ENCODE data around the gene SFRP5. TPM values are rescaled to one million over a fixed set of nuclear protein-coding genes. Genes with fewer than 3 reads are reported as not detected.

The SFRP5 gene
- total RNA-seq, 1 experiment from 2014 or later = not detected

DNA sequence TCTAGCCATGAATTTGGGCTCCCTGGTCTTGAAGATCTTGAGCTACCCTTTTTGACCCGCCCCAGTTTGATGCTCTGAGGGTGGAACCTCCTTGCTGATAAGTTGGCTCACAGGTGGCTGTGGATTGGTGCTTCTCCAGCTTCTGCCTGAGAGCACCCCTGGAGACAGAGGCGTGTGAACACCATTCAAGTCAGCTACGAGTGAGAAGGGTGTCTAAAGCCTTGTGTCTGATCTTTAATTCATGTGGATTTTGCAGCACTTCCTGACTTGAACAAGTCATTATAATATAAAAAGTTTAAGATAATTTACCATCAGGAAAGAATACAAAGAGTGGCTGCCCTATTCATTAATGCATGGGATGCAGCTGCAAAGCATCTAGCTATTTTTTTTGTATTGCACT is 40.2 kb upstream of the SFRP5 start:
- DNase-seq (ENCODE audit: low read depth, low spot score) = no peak
- ATAC-seq = no peak
- no peak overlapping the region for H2AFZ ChIP-seq (ENCODE audit: low read depth, low read length, poor library complexity, severe bottlenecking)
- no peaks in the 10 kb centered on the region for H3K36me3 ChIP-seq (ENCODE audit: control insufficient read depth in 1 of 2, insufficient read depth in 2 of 2, low read length in 2 of 2)
- no peaks in the 10 kb centered on the region for H3K9me3 ChIP-seq (ENCODE audit: control insufficient read depth in 1 of 2, insufficient read depth in 1 of 2, low read depth in 1 of 2, low read length in 2 of 2)
- H3K27ac ChIP-seq (ENCODE audit: low read depth, low read length) = no peak overlapping the region
- ChIA-PET POLR2A (no interaction called here), RAD21 (ENCODE audit: low non-redundant PET in 1 of 2, low total read pairs in 2 of 2, uncharacterized antibody in 2 of 2, unreplicated experiment in 2 of 2) (no interaction called here), CTCF (no interaction called here)
- no peaks in the 10 kb centered on the region for H3K79me2 ChIP-seq (ENCODE audit: insufficient read depth, low read length)
- no peaks in the 10 kb centered on the region for H3K9me2 ChIP-seq (ENCODE audit: insufficient read depth)
- H3K4me2 ChIP-seq (ENCODE audit: low read length) = no peak overlapping the region
- H4K20me1 ChIP-seq (ENCODE audit: insufficient read depth) = no peaks in the 10 kb centered on the region
- intact Hi-C loops (cut with micrococcal nuclease) = no loop called here
- H3K9ac ChIP-seq (ENCODE audit: low read length) = no peak overlapping the region
- no peaks in the 10 kb centered on the region for H3K27me3 ChIP-seq (ENCODE audit: insufficient read depth, low read length)
- no peak overlapping the region for H3K4me3 ChIP-seq (replicated peaks in 1 of 2; ENCODE audit: low read depth in 1 of 2, low read length in 2 of 2)
- no TSS peak for BruUV-seq (replicated peaks)
- peaks cover 5 to 22% of the 10 kb centered on the region in 2 experiments; a peak in 3 of 4 replicates for H3K4me1 ChIP-seq (ENCODE audit: control insufficient read depth in 1 of 2, insufficient read depth in 2 of 2, low read length in 2 of 2)
- TF ChIP-seq SRF (IDR thresholded peaks at IDR 0.05; ENCODE audit: low read depth) (no peak), YY1 (IDR thresholded peaks at IDR 0.05; ENCODE audit: extremely low read depth, insufficient replicate concordance, low read depth, low read length) (no peak), JUND (IDR thresholded peaks at IDR 0.05) (no peak)

DNA sequence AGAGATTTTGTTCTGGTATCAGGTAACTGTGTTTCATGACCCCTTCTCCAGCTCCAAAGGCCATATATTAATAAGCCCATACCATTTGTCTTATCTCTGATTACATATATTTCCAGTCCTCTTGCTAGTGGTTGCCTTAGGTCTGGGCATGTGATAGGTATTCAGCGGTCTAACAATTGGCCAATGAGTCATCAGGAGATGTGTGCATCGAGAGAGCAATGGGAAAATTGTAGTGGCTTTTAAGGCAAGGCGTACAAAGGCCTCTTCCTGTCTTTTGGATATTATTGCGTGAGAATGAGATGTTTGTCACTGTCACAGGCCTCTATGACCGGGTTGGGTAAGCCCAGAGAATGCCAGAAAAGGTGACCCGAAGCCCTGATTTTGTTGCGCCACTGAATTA is 38.6 kb upstream of the SFRP5 start:
- Histone ChIP-seq H4K20me1 (ENCODE audit: insufficient read depth) (no peaks in the 10 kb centered on the region), H3K4me3 (replicated peaks in 1 of 2; ENCODE audit: low read depth in 1 of 2, low read length in 2 of 2) (no peak overlapping the region), H3K27me3 (ENCODE audit: insufficient read depth, low read length) (no peaks in the 10 kb centered on the region), H3K4me1 (ENCODE audit: control insufficient read depth in 1 of 2, insufficient read depth in 2 of 2, low read length in 2 of 2) (peaks cover 5 to 22% of the 10 kb centered on the region in 2 experiments; a peak in 3 of 4 replicates), H3K36me3 (ENCODE audit: control insufficient read depth in 1 of 2, insufficient read depth in 2 of 2, low read length in 2 of 2) (no peaks in the 10 kb centered on the region), H3K27ac (ENCODE audit: low read depth, low read length) (no peak overlapping the region), H3K9me2 (ENCODE audit: insufficient read depth) (no peaks in the 10 kb centered on the region), H3K79me2 (ENCODE audit: insufficient read depth, low read length) (no peaks in the 10 kb centered on the region), H3K9me3 (ENCODE audit: control insufficient read depth in 1 of 2, insufficient read depth in 1 of 2, low read depth in 1 of 2, low read length in 2 of 2) (no peaks in the 10 kb centered on the region), H3K9ac (ENCODE audit: low read length) (no peak overlapping the region), H3K4me2 (ENCODE audit: low read length) (0 out of 2 replicates have a peak overlapping the region, but pooled peaks have one; percentile 17), H2AFZ (ENCODE audit: low read depth, low read length, poor library complexity, severe bottlenecking) (no peak overlapping the region)
- CTCF ChIA-PET = interaction anchor here (1.1 kb wide), 1 partner anchor 19 kb away, joined by 6 read pairs; no protein-coding TSS in a partner anchor
- POLR2A ChIA-PET = no interaction called here
- peak; percentile 10 for DNase-seq (ENCODE audit: low read depth, low spot score)
- TF ChIP-seq JUND (IDR thresholded peaks at IDR 0.05) = 0 out of 2 replicates have a peak, but pooled peaks have one; percentile 22
- TF ChIP-seq POLR2AphosphoS5 (IDR thresholded peaks at IDR 0.05; ENCODE audit: low read depth, low read length) = no peak
- TF ChIP-seq EZH2phosphoT487 (IDR thresholded peaks at IDR 0.05; ENCODE audit: borderline replicate concordance) = no peak
- TF ChIP-seq, protein P1, sequence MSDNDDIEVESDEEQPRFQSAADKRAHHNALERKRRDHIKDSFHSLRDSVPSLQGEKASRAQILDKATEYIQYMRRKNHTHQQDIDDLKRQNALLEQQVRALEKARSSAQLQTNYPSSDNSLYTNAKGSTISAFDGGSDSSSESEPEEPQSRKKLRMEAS (IDR thresholded peaks at IDR 0.05) = no peak
- no peak for TF ChIP-seq YY1 (IDR thresholded peaks at IDR 0.05; ENCODE audit: extremely low read depth, insufficient replicate concordance, low read depth, low read length)
- TF ChIP-seq RAD21 (IDR thresholded peaks at IDR 0.05; ENCODE audit: low read depth) = no peak
- no peak for TF ChIP-seq ZNF274 (IDR thresholded peaks at IDR 0.05; ENCODE audit: low read depth, low read length)
- no peak for TF ChIP-seq POLR2A (IDR thresholded peaks at IDR 0.05; ENCODE audit: borderline replicate concordance, extremely low read depth, insufficient read depth, insufficient read length)
- no peak for TF ChIP-seq EZH2 (IDR thresholded peaks at IDR 0.05)
- TF ChIP-seq, protein P2, sequence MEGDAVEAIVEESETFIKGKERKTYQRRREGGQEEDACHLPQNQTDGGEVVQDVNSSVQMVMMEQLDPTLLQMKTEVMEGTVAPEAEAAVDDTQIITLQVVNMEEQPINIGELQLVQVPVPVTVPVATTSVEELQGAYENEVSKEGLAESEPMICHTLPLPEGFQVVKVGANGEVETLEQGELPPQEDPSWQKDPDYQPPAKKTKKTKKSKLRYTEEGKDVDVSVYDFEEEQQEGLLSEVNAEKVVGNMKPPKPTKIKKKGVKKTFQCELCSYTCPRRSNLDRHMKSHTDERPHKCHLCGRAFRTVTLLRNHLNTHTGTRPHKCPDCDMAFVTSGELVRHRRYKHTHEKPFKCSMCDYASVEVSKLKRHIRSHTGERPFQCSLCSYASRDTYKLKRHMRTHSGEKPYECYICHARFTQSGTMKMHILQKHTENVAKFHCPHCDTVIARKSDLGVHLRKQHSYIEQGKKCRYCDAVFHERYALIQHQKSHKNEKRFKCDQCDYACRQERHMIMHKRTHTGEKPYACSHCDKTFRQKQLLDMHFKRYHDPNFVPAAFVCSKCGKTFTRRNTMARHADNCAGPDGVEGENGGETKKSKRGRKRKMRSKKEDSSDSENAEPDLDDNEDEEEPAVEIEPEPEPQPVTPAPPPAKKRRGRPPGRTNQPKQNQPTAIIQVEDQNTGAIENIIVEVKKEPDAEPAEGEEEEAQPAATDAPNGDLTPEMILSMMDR (IDR thresholded peaks at IDR 0.05 in 2 of 3, conservative IDR thresholded peaks at IDR 0.05 in 1 of 3; ENCODE audit: borderline replicate concordance in 1 of 3, insufficient read depth in 1 of 3, low read depth in 2 of 3, low read length in 2 of 3) = no peak
- peak; percentile 26; the same call in 1 of the 2 replicates for TF ChIP-seq FOSL1 (IDR thresholded peaks at IDR 0.05; ENCODE audit: low read depth)
- no peak for TF ChIP-seq SIN3A (IDR thresholded peaks at IDR 0.05; ENCODE audit: low read depth)
- TF ChIP-seq, protein P3, sequence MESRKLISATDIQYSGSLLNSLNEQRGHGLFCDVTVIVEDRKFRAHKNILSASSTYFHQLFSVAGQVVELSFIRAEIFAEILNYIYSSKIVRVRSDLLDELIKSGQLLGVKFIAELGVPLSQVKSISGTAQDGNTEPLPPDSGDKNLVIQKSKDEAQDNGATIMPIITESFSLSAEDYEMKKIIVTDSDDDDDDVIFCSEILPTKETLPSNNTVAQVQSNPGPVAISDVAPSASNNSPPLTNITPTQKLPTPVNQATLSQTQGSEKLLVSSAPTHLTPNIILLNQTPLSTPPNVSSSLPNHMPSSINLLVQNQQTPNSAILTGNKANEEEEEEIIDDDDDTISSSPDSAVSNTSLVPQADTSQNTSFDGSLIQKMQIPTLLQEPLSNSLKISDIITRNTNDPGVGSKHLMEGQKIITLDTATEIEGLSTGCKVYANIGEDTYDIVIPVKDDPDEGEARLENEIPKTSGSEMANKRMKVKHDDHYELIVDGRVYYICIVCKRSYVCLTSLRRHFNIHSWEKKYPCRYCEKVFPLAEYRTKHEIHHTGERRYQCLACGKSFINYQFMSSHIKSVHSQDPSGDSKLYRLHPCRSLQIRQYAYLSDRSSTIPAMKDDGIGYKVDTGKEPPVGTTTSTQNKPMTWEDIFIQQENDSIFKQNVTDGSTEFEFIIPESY (IDR thresholded peaks at IDR 0.05; ENCODE audit: extremely low read depth, insufficient replicate concordance, low read length) = no peak
- RAD21 ChIA-PET (ENCODE audit: low non-redundant PET in 1 of 2, low total read pairs in 2 of 2, uncharacterized antibody in 2 of 2, unreplicated experiment in 2 of 2) = no interaction called here
- peak; percentile 59 for ATAC-seq
- intact Hi-C loops (cut with micrococcal nuclease) = no loop called here
- no TSS peak for BruUV-seq (replicated peaks)

Data from HCT116 (cell line).